SK-N-MC (cell line): ENCODE results near the gene TMC1.

Source experiments
- EZH2 ChIP-seq: fragments of 200-600 bp; sonication (generic); IDR thresholded peaks from one replicate; pipeline ENCODE4 v1.6.1; 2017; ENCODE audit warnings: antibody characterized with exemption
- POLR2AphosphoS5 ChIP-seq: IDR thresholded peaks from 2 replicates; pipeline ENCODE4 v1.6.1; 2012; ENCODE audit warnings: mild to moderate bottlenecking, low read depth, low read length, borderline replicate concordance

DNA sequence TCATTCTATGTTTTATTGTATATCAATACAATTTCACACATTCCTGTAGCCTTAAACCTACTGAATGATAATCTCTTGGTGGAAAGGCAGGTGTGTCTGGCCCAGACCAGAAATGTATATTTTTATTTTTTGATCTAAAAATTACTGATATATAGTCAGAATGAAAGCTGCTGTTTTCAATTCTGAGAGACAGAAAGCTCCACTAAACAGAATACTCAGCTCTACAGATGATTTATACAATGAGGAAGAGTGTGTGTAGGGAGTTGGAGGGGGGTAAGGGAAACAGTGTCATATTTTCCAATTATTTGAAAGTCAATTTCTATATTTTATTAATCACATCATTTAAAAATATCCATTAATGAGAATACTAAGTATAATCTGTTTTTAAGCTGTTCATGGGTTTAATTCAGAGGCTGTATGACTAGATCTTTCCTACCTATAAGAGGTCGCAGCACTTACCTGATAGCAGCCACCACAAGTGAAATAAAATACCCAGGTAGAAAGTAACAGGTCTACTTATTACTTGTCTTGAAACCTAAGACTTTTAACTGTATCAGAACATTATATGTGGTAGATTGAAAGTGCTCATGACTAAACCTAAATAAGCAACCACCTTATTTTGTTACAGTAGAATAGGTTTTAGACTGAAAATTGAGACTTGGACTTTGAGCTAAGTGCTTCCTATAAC is 183.4 kb downstream of the TMC1 start:
- TF ChIP-seq EZH2 (no peak), POLR2AphosphoS5 (no peak)
